K562 (cell line): ENCODE measurements around the gene CEBPA. TPM values are rescaled to one million over a fixed set of nuclear protein-coding genes. Genes with fewer than 3 reads are reported as not detected.

Experiments used
- CBFA2T2 ChIP-seq: fragments of 450-650 bp; conservative IDR thresholded peaks from 2 replicates; pipeline ENCODE4 v1.6.1; 2017; ENCODE audit warnings: mild to moderate bottlenecking
- FOXK2 ChIP-seq, 2 experiments: fragments of 450-650 bp; IDR thresholded peaks in 1 of 2; conservative IDR thresholded peaks in 1 of 2; 2 replicates each; pipeline ENCODE4 v1.6.1; 2016; ENCODE audit warnings: low read depth in 2 of 2, mild to moderate bottlenecking in 1 of 2
- HDAC3 ChIP-seq: fragments of 450-650 bp; IDR thresholded peaks from 2 replicates; pipeline ENCODE4 v1.6.1; 2018; ENCODE audit warnings: borderline replicate concordance, mild to moderate bottlenecking, moderate library complexity; ENCODE audit not compliant: partially characterized antibody
- HLTF ChIP-seq: fragments of 450-650 bp; IDR thresholded peaks from 2 replicates; pipeline ENCODE4 v1.6.1; 2016
- POU5F1 ChIP-seq: fragments of 150-350 bp; IDR thresholded peaks from 2 replicates; pipeline ENCODE4 v1.6.1; 2014; ENCODE audit warnings: borderline replicate concordance, low read length, low read depth, mild to moderate bottlenecking; ENCODE audit not compliant: partially characterized antibody
- SMAD1 ChIP-seq: fragments of 150-350 bp; IDR thresholded peaks from 2 replicates; pipeline ENCODE4 v1.6.1; 2014; ENCODE audit warnings: low read length, low read depth; ENCODE audit not compliant: partially characterized antibody
- TAF9B ChIP-seq: fragments of 450-650 bp; IDR thresholded peaks from 2 replicates; pipeline ENCODE4 v1.6.1; 2018; ENCODE audit warnings: mild to moderate bottlenecking; ENCODE audit not compliant: partially characterized antibody
- XRCC3 ChIP-seq: fragments of 450-650 bp; IDR thresholded peaks from 2 replicates; pipeline ENCODE4 v1.6.1; 2017; ENCODE audit warnings: mild to moderate bottlenecking, moderate library complexity
- ZNF507 ChIP-seq: conservative IDR thresholded peaks from 2 replicates; pipeline ENCODE4 v1.6.1; 2017; ENCODE audit warnings: missing genetic modification characterization, missing compliant biosample characterization
- ZNF79 ChIP-seq: fragments of 250-450 bp; sonication (Bioruptor Pico); IDR thresholded peaks from 2 replicates; pipeline ENCODE4 v1.4.0; 2020; ENCODE audit warnings: low read depth, mild to moderate bottlenecking, moderate library complexity
- polyA plus RNA-seq, 8 experiments: library from polyadenylated mRNA; depleted of rRNA in 4 of 8; stranded (reverse) in 5 of 8; unstranded in 3 of 8; fragments of >200 nt; fragmentation: Nextera tagmentation in 2 of 8; fragmentation: Illumina TruSeq in 1 of 8; extraction: Ambion mirVana in 2 of 8; extraction: Trizol in 1 of 8; gene quantifications; 2 replicates each; pipeline versions ENCODE4 v1.2.1 to v1.2.3, GENCODE V29; 2011 to 2014; ENCODE audit warnings: inconsistent platforms in 1 of 8, missing spikeins in 1 of 8
- total RNA-seq, 7 experiments: library from RNA; depleted of rRNA in 6 of 7; stranded (reverse); fragments of >200 nt in 6 of 7; fragmentation: Illumina TruSeq in 2 of 7; extraction: Trizol in 2 of 7; gene quantifications; 2 replicates each; pipeline versions ENCODE4 v1.2.1 to v1.2.3, GENCODE V29; 2011 to 2021; ENCODE audit warnings: low replicate concordance in 1 of 7
- TF ChIP-seq, protein P1 (sequence below): fragments of 250-450 bp; sonication (Bioruptor Pico); IDR thresholded peaks from 2 replicates; pipeline ENCODE4 v1.5.0; 2022; ENCODE audit warnings: mild to moderate bottlenecking
- TF ChIP-seq, protein P2 (sequence below): sonication (generic); formaldehyde crosslinking; IDR thresholded peaks from 2 replicates; pipeline ENCODE4 v1.8.1; 2023; ENCODE audit warnings: mild to moderate bottlenecking, missing genetic modification reagents, moderate library complexity
- TF ChIP-seq, protein P3 (sequence below): sonication (generic); formaldehyde crosslinking; IDR thresholded peaks from 2 replicates; pipeline ENCODE4 v1.8.1; 2023; ENCODE audit warnings: mild to moderate bottlenecking, missing genetic modification reagents
- TF ChIP-seq, protein P4 (sequence below): fragments of 450-650 bp; IDR thresholded peaks from 2 replicates; pipeline ENCODE4 v1.6.1; 2016; ENCODE audit warnings: missing biosample characterization, missing genetic modification characterization
- TF ChIP-seq, protein P5 (sequence below): IDR thresholded peaks from 2 replicates; pipeline ENCODE4 v1.6.1; 2014; ENCODE audit warnings: antibody characterized with exemption
- TF ChIP-seq, protein P6 (sequence below): fragments of 150-350 bp; conservative IDR thresholded peaks from 2 replicates; pipeline ENCODE4 v1.6.1; 2014; ENCODE audit warnings: low read length

CEBPA gene
- total and polyA plus RNA-seq, 9 of the 15 experiments (the other 6 are each of a cell fraction or from before 2014, with no cell fraction given) = 0.03 to 0.59 (median 0.15) TPM; not detected in 2

DNA sequence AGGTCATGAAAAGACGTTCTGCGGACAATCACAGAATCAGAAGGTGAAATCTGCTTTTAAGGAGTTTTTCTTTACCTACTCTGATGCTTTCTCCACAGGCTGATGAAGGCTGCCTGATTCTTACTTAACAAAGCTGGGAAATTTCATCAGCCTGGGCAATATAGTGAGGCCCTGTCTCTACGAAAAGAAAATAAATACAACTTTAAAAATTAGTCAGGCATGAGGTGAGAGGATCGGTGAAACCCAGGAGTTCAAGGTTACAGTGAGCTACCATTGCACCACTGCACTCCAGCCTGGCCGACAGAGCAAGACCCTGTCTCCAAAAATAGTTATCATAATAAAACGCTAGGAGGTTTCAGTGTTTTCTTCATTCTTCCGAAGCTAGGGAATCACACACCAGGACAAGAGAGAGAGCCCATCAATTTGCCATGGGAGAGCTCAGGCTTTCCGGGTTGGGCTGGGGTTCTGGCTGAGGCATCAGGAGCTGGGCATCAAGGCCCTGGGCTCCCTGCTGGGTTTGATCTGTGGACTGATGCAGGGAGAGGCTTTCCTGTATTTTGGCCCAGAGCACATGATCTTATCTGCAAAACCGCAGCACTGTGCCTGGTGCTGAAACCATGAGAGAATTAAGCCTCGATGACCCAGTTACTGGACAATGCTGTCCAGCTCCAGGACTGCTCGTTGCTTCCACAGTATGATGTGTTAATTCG, 46.1 kb upstream of the CEBPA start (continued):
- TF ChIP-seq, protein P1, sequence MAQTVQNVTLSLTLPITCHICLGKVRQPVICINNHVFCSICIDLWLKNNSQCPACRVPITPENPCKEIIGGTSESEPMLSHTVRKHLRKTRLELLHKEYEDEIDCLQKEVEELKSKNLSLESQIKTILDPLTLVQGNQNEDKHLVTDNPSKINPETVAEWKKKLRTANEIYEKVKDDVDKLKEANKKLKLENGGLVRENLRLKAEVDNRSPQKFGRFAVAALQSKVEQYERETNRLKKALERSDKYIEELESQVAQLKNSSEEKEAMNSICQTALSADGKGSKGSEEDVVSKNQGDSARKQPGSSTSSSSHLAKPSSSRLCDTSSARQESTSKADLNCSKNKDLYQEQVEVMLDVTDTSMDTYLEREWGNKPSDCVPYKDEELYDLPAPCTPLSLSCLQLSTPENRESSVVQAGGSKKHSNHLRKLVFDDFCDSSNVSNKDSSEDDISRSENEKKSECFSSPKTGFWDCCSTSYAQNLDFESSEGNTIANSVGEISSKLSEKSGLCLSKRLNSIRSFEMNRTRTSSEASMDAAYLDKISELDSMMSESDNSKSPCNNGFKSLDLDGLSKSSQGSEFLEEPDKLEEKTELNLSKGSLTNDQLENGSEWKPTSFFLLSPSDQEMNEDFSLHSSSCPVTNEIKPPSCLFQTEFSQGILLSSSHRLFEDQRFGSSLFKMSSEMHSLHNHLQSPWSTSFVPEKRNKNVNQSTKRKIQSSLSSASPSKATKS = no peak
- no peak for TF ChIP-seq ZNF507 (tag)
- TF ChIP-seq, protein P2, sequence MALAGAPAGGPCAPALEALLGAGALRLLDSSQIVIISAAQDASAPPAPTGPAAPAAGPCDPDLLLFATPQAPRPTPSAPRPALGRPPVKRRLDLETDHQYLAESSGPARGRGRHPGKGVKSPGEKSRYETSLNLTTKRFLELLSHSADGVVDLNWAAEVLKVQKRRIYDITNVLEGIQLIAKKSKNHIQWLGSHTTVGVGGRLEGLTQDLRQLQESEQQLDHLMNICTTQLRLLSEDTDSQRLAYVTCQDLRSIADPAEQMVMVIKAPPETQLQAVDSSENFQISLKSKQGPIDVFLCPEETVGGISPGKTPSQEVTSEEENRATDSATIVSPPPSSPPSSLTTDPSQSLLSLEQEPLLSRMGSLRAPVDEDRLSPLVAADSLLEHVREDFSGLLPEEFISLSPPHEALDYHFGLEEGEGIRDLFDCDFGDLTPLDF (CRISPR knock-in tag) = no peak
- TF ChIP-seq POU5F1 = no peak
- TF ChIP-seq, protein P3, sequence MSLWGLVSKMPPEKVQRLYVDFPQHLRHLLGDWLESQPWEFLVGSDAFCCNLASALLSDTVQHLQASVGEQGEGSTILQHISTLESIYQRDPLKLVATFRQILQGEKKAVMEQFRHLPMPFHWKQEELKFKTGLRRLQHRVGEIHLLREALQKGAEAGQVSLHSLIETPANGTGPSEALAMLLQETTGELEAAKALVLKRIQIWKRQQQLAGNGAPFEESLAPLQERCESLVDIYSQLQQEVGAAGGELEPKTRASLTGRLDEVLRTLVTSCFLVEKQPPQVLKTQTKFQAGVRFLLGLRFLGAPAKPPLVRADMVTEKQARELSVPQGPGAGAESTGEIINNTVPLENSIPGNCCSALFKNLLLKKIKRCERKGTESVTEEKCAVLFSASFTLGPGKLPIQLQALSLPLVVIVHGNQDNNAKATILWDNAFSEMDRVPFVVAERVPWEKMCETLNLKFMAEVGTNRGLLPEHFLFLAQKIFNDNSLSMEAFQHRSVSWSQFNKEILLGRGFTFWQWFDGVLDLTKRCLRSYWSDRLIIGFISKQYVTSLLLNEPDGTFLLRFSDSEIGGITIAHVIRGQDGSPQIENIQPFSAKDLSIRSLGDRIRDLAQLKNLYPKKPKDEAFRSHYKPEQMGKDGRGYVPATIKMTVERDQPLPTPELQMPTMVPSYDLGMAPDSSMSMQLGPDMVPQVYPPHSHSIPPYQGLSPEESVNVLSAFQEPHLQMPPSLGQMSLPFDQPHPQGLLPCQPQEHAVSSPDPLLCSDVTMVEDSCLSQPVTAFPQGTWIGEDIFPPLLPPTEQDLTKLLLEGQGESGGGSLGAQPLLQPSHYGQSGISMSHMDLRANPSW (CRISPR knock-in tag) = no peak
- TF ChIP-seq TAF9B = no peak
- TF ChIP-seq, protein P4, sequence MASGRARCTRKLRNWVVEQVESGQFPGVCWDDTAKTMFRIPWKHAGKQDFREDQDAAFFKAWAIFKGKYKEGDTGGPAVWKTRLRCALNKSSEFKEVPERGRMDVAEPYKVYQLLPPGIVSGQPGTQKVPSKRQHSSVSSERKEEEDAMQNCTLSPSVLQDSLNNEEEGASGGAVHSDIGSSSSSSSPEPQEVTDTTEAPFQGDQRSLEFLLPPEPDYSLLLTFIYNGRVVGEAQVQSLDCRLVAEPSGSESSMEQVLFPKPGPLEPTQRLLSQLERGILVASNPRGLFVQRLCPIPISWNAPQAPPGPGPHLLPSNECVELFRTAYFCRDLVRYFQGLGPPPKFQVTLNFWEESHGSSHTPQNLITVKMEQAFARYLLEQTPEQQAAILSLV (tag) = 0 out of 2 replicates have a peak, but pooled peaks have one; percentile 42
- TF ChIP-seq HDAC3 = no peak
- TF ChIP-seq, protein P5, sequence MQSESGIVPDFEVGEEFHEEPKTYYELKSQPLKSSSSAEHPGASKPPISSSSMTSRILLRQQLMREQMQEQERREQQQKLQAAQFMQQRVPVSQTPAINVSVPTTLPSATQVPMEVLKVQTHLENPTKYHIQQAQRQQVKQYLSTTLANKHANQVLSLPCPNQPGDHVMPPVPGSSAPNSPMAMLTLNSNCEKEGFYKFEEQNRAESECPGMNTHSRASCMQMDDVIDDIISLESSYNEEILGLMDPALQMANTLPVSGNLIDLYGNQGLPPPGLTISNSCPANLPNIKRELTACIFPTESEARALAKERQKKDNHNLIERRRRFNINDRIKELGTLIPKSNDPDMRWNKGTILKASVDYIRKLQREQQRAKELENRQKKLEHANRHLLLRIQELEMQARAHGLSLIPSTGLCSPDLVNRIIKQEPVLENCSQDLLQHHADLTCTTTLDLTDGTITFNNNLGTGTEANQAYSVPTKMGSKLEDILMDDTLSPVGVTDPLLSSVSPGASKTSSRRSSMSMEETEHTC = no peak
- TF ChIP-seq HLTF = no peak
- no peak for TF ChIP-seq SMAD1
- no peak for TF ChIP-seq FOXK2 (conservative IDR thresholded peaks at IDR 0.05 in 1 of 2, IDR thresholded peaks at IDR 0.05 in 1 of 2; ENCODE audit: low read depth in 2 of 2)
- TF ChIP-seq ZNF79 (CRISPR knock-in tag) = no peak
- TF ChIP-seq XRCC3 = no peak
- TF ChIP-seq, protein P6, sequence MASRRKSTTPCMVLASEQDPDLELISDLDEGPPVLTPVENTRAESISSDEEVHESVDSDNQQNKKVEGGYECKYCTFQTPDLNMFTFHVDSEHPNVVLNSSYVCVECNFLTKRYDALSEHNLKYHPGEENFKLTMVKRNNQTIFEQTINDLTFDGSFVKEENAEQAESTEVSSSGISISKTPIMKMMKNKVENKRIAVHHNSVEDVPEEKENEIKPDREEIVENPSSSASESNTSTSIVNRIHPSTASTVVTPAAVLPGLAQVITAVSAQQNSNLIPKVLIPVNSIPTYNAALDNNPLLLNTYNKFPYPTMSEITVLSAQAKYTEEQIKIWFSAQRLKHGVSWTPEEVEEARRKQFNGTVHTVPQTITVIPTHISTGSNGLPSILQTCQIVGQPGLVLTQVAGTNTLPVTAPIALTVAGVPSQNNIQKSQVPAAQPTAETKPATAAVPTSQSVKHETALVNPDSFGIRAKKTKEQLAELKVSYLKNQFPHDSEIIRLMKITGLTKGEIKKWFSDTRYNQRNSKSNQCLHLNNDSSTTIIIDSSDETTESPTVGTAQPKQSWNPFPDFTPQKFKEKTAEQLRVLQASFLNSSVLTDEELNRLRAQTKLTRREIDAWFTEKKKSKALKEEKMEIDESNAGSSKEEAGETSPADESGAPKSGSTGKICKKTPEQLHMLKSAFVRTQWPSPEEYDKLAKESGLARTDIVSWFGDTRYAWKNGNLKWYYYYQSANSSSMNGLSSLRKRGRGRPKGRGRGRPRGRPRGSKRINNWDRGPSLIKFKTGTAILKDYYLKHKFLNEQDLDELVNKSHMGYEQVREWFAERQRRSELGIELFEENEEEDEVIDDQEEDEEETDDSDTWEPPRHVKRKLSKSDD = no peak
- no peak for TF ChIP-seq CBFA2T2
